ES-I3 (cell line): ENCODE data around the gene SORL1.

ENCODE experiments used
- H3K36me3 ChIP-seq: 2 replicates; pipeline ENCODE4 v1.6.1; 2013; ENCODE audit warnings: mild to moderate bottlenecking, low read length, control low read depth, moderate library complexity; ENCODE audit not compliant: insufficient read depth
- H3K4me1 ChIP-seq: 2 replicates; pipeline ENCODE4 v1.6.1; 2013; ENCODE audit warnings: mild to moderate bottlenecking, control low read depth, low read length; ENCODE audit not compliant: insufficient read depth
- H3K9ac ChIP-seq: 2 replicates; pipeline ENCODE4 v1.6.1; 2013; ENCODE audit warnings: low read depth, mild to moderate bottlenecking, low read length, moderate library complexity
- H3K9me3 ChIP-seq: 2 replicates; pipeline ENCODE4 v1.6.1; 2013; ENCODE audit warnings: mild to moderate bottlenecking, low read length, moderate library complexity; ENCODE audit not compliant: control insufficient read depth, insufficient read depth

Gene SORL1

DNA sequence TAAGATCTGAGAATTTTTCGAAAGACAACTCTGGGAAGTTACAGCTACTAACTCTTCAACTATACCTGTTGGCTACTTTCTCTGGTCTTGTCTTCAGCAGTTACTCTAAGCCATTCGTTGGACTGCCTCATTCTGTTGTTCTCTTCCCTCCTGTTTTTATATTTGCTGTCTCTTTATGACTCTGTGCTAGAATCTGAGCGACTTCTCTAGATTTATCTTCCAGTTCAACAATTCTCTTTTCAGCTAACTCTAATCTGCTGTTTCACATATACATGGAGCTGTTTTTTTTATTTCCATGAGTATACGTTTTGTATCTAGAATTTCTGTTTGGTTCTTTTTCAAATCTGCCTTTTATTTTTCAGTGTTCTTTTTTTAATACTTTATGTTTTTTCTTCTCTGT lies 128.0 kb downstream of the SORL1 start:
- H3K9me3 ChIP-seq = no peaks in the 10 kb centered on the region; the same call in 1 of the 2 replicates
- H3K36me3 ChIP-seq = peaks cover 7% of the 10 kb centered on the region; the same call in 1 of the 2 replicates
- no peak overlapping the region for H3K9ac ChIP-seq
- H3K4me1 ChIP-seq = no peaks in the 10 kb centered on the region

DNA sequence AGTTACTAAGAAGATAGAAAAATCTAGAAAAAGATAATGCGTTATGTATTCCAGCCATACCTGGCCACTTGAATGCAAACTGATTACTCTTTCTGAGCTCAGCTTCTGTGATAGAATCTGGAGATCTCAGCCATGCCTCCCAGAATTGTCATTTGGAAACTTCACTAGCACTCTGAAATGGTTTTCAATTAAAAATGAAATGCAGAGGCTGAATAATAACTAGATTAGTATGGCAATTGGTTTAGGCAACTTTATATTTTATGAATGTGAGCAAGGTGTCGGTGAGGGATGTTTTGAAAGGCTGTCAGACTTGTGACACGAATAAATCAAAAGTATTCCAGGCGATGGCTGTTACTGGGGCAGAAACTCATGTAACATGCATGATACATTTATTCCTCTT lies 129.5 kb downstream of the SORL1 start:
- H3K9ac ChIP-seq = no peak overlapping the region
- no peaks in the 10 kb centered on the region; the same call in 1 of the 2 replicates for H3K9me3 ChIP-seq
- H3K36me3 ChIP-seq = peaks cover 7% of the 10 kb centered on the region; the same call in 1 of the 2 replicates
- no peaks in the 10 kb centered on the region for H3K4me1 ChIP-seq

DNA sequence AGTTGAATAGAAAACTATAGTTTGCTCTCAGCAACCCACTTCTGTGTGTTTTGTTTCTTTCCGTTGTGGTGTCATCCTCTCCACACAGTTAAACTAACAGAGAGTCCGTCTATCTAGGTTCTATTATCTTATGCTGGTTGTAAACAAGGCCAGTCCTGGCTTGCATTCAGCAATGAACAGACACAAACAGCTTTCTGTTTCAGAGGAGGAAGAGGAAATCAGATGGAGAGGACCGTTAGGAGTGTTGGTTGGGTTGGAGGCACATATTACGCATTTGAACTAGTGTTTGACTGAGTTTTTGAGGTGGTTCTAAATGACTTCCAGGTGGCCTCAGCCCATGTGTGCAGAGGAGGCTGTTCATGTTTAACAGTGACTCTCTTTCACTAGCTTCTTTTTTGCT lies 130.2 kb downstream of the SORL1 start:
- H3K9ac ChIP-seq = no peak overlapping the region

DNA sequence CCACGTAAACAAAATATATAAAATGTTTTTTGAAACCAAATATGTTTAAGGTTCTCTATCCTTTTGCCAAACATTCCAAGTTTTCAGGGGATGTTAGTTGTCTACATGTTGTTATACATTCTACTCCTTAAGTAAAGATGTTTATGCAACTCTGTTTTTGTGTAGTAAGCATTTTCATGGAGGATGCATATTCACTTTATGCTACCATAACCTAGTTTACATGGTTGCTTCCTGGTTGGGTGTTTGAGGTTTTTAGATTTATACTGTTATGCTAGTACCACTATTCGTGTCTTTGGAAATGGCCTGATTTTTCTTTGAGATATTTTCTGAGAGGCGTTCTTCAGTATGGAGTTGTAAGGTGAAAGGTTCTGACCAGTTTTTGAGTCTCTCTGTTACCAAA lies 131.7 kb downstream of the SORL1 start:
- no peaks in the 10 kb centered on the region for H3K4me1 ChIP-seq
- H3K36me3 ChIP-seq = no peaks in the 10 kb centered on the region

More for the DNA sequence above, 130.2 kb downstream of the SORL1 start:
- no peaks in the 10 kb centered on the region; the same call in 1 of the 2 replicates for H3K9me3 ChIP-seq
- H3K36me3 ChIP-seq = peaks cover 6% of the 10 kb centered on the region; the same call in 1 of the 2 replicates
- no peaks in the 10 kb centered on the region for H3K4me1 ChIP-seq

DNA sequence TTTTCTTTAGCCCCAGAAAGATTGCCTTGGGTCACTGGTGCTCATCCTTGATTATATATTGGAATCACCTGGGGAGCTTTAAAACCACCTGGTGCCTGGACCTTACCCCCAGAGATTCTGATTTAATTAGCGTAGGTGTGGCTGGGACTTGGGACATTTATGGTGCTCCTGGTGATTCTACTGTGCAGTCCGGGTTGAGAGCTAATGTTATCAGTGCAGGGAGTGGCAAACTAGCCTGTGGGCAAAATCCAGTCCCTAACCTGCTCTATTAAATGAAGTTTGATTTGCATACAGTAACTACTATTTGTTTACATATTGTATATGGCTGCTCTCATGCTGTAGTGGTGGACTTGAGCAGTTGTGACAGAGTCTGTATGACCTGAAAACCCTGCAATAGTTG lies 134.6 kb downstream of the SORL1 start:
- H3K36me3 ChIP-seq = no peaks in the 10 kb centered on the region
- 0 out of 2 replicates have a peak, but pooled peaks cover 5% of the 10 kb centered on the region for H3K4me1 ChIP-seq

More for the DNA sequence above, 131.7 kb downstream of the SORL1 start:
- H3K9ac ChIP-seq = no peak overlapping the region
- no peaks in the 10 kb centered on the region; the same call in 1 of the 2 replicates for H3K9me3 ChIP-seq

DNA sequence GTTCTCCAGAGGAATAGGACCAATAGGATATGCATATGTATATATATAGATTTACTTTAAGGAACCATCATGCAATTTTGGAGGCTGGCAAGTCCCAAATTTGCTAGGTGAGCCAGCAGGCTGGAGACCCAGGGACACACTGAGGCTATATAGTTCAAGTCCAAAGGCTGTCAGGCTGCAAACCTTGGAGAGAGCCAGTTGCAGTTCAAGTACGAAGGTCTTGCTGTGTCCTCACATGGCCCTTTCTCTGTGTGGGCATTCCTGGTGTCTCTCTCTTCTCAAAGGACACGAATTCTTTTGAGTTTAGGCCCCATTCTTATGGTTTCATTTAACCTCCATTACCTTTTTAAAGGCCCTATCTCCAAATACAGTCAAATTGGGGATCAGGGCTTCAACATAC lies 135.1 kb downstream of the SORL1 start:
- H3K9me3 ChIP-seq = no peaks in the 10 kb centered on the region
- peaks cover 4% of the 10 kb centered on the region for H3K36me3 ChIP-seq

More for the DNA sequence above, 134.6 kb downstream of the SORL1 start:
- H3K9me3 ChIP-seq = no peaks in the 10 kb centered on the region
- no peak overlapping the region for H3K9ac ChIP-seq

DNA sequence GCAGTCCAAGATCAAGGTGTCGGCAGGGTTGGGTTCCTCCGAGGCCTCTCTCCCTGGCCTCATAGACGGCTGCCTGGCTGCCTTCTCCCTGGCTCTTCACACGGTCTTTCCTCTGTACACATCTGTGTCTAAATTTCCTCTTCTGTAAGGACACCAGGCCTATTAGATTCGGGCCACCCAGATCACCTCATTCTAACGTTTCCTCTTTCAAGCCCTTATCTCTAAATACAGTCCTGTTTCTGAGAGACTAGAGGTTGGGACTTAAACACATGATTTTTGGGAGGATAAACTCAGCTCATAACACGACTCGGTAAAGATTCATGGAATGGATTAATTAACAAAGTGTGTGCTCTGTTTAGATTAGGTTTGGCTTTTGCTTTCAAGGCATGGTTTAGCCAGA lies 136.6 kb downstream of the SORL1 start:
- H3K9me3 ChIP-seq = no peaks in the 10 kb centered on the region
- peaks cover 4% of the 10 kb centered on the region for H3K36me3 ChIP-seq
- H3K9ac ChIP-seq = no peak overlapping the region
- 0 out of 2 replicates have a peak, but pooled peaks cover 5% of the 10 kb centered on the region for H3K4me1 ChIP-seq

More for the DNA sequence above, 135.1 kb downstream of the SORL1 start:
- no peak overlapping the region for H3K9ac ChIP-seq
- 0 out of 2 replicates have a peak, but pooled peaks cover 5% of the 10 kb centered on the region for H3K4me1 ChIP-seq

DNA sequence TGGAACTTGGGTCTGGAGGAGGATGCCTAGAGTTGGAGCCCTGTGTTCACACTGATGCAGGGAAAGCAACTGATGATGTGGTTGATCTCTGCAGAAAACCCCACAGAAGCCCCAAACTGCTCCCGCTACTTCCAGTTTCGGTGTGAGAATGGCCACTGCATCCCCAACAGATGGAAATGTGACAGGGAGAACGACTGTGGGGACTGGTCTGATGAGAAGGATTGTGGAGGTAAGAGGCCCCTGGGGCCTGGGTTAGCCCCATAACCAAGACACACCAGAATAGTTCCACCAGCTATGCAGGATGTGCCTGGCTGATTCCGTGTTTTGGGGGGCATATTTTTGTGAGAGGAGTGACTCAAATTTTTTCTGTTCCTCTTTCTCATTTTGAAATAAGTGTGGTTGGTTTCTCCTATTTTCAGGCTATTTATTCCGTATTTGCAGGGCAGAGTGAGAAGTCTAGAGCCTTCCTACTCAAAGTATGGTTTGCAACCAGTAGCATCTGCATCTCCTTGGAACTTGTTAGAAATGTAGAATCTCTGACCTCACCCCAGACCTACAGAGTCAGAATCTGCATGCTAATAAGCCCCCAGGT lies 137.9 kb downstream of the SORL1 start:
- 0 out of 2 replicates have a peak, but pooled peaks cover 5% of the 10 kb centered on the region for H3K4me1 ChIP-seq
- H3K9me3 ChIP-seq = no peaks in the 10 kb centered on the region
- peaks cover 6% of the 10 kb centered on the region for H3K36me3 ChIP-seq
- H3K9ac ChIP-seq = no peak overlapping the region

DNA sequence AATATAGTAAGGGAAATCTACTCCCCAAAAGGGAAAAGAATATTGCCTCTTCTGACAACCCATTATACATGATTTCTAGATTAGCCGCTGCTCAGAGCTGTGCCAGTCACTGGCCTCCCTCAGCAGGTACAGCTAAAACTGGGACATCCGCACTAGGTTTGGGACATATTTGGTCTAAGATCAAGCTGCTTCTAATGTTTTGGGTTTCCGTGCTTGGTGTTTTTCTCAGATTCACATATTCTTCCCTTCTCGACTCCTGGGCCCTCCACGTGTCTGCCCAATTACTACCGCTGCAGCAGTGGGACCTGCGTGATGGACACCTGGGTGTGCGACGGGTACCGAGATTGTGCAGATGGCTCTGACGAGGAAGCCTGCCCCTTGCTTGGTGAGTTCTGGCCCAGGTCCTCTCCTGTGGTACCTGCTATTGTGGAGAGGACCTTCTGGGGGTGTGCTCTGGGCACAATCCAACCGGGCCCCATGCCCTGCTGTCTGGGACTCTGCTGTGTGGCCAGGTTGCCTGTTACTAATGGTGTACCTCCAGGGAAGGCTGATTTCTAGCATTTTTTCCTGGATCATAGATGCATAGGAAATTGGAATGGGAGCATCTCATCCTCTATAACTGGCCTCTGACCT lies 138.8 kb downstream of the SORL1 start:
- H3K9ac ChIP-seq = no peak overlapping the region
- no peaks in the 10 kb centered on the region for H3K9me3 ChIP-seq
- H3K36me3 ChIP-seq = peaks cover 8% of the 10 kb centered on the region
- 0 out of 2 replicates have a peak, but pooled peaks cover 5% of the 10 kb centered on the region for H3K4me1 ChIP-seq

DNA sequence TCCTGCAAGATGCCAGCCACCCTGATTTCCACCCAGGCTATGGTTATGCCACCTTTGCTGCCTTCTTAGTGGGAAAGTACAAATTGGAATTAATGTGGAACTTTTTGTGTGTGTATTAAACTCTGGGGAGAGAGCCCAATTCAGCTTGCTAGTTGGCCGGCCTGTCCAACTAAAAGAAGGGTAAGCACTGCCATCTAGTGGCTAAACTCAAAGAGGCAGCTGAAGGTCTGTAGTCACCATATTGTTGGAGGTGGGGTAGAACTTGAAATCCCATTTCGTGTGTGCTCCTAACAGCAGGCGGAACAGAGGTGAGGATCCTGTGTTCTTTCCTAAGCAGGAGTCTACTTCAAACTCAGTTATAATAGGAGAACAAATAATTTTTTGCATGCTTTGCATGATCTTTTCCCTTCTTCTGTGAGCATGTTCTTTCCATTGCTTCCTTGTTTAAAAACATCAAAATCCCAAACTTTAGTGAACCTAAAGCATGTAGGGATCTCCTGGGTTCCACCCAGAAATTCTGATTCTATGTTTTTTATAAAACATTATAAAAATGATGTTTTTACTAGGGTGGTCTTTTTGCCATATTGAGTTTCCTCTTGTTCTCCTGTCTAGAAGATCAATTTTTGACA lies 139.4 kb downstream of the SORL1 start:
- no peak overlapping the region for H3K9ac ChIP-seq
- H3K9me3 ChIP-seq = no peaks in the 10 kb centered on the region
- peaks cover 11% of the 10 kb centered on the region for H3K36me3 ChIP-seq
- 0 out of 2 replicates have a peak, but pooled peaks cover 5% of the 10 kb centered on the region for H3K4me1 ChIP-seq

DNA sequence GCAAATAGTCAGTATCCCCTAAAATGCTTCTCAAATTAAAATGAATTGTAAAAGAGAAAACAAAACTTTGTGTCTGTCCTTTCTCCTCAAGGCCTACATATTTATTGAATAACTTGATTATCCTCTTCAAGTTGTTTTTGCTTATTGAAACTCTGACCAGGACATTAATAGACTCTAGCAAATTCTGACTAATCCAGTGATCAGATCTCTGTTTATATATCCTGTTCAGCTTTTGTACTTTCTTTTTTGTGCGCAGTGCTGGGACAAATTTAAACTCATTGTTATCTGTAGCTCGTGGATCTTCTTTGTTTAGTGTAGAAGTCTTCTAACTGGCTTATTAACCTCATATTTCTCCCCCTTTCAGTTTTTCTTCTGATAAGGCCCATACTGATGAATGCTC lies 140.6 kb downstream of the SORL1 start:
- H3K36me3 ChIP-seq = peaks cover 11% of the 10 kb centered on the region
- H3K4me1 ChIP-seq = 0 out of 2 replicates have a peak, but pooled peaks cover 5% of the 10 kb centered on the region
- no peaks in the 10 kb centered on the region for H3K9me3 ChIP-seq
- H3K9ac ChIP-seq = no peak overlapping the region

DNA sequence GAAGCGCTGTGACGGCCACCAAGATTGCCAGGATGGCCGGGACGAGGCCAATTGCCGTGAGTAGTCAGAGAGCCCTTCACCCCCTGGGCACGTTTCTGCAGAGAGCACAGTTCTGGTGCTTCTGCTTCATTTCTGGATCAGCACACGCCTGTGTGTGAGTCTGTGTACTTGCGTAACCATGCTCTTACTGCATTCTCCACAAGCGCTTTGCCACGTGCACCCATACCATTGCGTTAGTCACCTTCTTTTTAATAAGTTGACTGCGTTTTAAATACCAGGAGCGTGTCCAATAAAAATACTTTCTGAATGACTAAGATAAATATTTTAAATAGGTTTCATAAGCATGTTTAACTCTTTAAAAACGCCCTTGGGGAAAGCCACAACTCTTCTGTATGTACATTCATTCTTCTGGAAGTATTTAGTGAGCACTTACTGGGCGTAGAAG lies 143.6 kb downstream of the SORL1 start:
- no peaks in the 10 kb centered on the region for H3K9me3 ChIP-seq
- H3K36me3 ChIP-seq = peaks cover 11% of the 10 kb centered on the region
- no peak overlapping the region for H3K9ac ChIP-seq
- H3K4me1 ChIP-seq = no peaks in the 10 kb centered on the region

DNA sequence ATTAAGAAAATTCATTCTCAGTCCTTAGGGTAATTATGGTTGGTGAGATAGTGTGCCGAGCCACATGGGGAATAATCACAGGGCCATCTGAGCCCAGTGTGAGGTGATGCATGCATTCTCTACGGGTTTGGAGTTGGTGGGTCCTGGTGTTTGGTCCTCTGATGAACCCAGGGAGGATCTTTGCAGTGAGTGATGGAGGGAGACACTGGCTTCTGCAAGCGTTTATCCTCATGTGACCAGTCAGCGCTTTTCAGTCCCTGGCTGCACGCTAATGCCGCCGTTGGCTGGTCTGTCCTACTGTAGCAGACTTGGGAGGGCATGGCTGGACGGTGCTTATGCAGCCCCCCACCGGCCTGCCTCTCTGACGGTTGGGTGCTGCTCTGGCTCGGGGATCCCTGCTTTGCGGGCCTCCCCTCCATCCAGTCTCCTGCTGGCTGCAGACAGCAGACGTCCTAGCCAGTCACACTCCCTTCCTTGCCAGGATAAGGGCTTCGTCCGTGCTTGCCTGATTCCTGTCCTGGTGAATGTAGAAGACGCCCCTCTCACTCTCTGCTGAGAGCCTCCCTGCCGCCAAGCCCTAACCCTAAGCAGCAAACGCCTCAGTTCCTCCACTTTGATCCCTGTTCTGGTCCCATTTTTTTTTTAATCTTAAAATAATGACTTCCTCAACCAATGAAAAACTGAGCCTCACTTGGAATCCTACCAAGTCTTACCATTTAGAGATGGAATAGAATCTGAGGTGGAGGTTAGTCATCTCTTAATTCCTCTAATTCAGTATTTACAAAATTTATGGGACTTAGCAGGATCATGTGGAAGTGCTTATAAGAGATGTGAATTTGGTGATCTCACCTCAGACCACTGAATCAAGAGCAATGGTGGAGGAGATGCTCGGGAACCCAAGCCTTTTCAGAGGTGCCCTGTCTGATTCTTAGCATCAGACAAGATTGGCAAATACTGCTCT lies 144.4 kb downstream of the SORL1 start:
- Histone ChIP-seq H3K36me3 (peaks cover 11% of the 10 kb centered on the region), H3K4me1 (no peaks in the 10 kb centered on the region), H3K9me3 (no peaks in the 10 kb centered on the region), H3K9ac (no peak overlapping the region)

DNA sequence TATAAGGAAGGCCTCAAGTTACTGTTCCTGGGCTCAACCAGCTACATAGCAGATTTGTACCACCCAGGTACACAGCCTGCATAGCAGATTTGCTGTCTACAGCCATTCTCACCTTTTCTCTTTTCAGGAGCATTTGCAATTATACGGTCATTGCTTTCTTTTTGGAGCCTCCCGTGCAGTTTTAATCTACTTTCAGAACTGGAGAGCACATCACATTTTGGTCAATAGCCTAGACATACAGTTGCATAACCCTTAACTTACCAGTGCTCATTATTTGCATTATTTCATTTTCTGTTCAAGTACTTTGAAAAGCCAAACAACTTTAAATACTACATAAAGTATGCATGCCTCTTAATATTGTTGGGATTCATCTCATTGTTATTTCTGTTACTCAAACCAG lies 151.2 kb downstream of the SORL1 start:
- peaks cover 4% of the 10 kb centered on the region; the same call in 1 of the 2 replicates for H3K36me3 ChIP-seq
- H3K9ac ChIP-seq = no peak overlapping the region
- no peaks in the 10 kb centered on the region for H3K4me1 ChIP-seq
- no peaks in the 10 kb centered on the region for H3K9me3 ChIP-seq
